Activated T-helper 1 cell treated with anti-CD3 and anti-CD28 coated beads, Interleukin-2, amount 50 U/mL, for 16 hours (primary cell): ENCODE data around the gene VAMP2.

Experiments used
- DNase-seq, 2 donors: peaks; one replicate each; pipeline ENCODE4 v3.0.0-alpha.2; 2020; ENCODE audit warnings: low read depth in 1 of 2, low spot score in 1 of 2

VAMP2 gene

GRCh38 chr17:8124350-8125153 lies 38.2 kb downstream of the VAMP2 start:
- DNase-seq = no peak

- DNase-seq = no peak
These were observed 38.9 kb downstream of the VAMP2 start, which contains the start of gene HES7 for GRCh38 chr17:8123695-8124349. Gene HES7 (minus strand): TSS chr17:8124106. CDS start chr17:8124084, 22 bp downstream.

- DNase-seq = no peak
These were observed 39.6 kb downstream of the VAMP2 start for GRCh38 chr17:8122924-8123694.

GRCh38 chr17:8122422-8122923 lies 40.3 kb downstream of the VAMP2 start:
- DNase-seq = no peak

GRCh38 chr17:8121681-8122421 lies 40.9 kb downstream of the VAMP2 start:
- no peak for DNase-seq

GRCh38 chr17:8121407-8121680 lies 41.4 kb downstream of the VAMP2 start:
- DNase-seq = no peak

GRCh38 chr17:8120520-8121406 lies 42.0 kb downstream of the VAMP2 start:
- peak in 1 of 2 donors; percentile 57 for DNase-seq

- DNase-seq = peak in 1 of 2 donors; percentile 71
These were observed 42.9 kb downstream of the VAMP2 start for GRCh38 chr17:8119581-8120519.

GRCh38 chr17:8118769-8119580 lies 43.8 kb downstream of the VAMP2 start:
- DNase-seq = peak; percentile 61 to 75

GRCh38 chr17:8117980-8118768 lies 44.6 kb downstream of the VAMP2 start, which contains the start of gene ALOXE3:
Gene ALOXE3 (minus strand): TSS chr17:8118514. CDS start chr17:8117990, 524 bp downstream.
- no peak for DNase-seq

- no peak for DNase-seq
These were observed 45.3 kb downstream of the VAMP2 start for GRCh38 chr17:8117367-8117979.

GRCh38 chr17:8116776-8117175 lies 46.0 kb downstream of the VAMP2 start:
- DNase-seq = no peak

GRCh38 chr17:8110907-8111306 lies 51.8 kb downstream of the VAMP2 start:
- DNase-seq = no peak

- DNase-seq = no peak
These were observed 52.3 kb downstream of the VAMP2 start for GRCh38 chr17:8110456-8110804.

- DNase-seq = peak; percentile 70 to 73
These were observed 52.9 kb downstream of the VAMP2 start for GRCh38 chr17:8109661-8110455.
